ENCODE results near the gene GCNT4. TPM values are rescaled to one million over a fixed set of nuclear protein-coding genes. Genes with fewer than 3 reads are reported as not detected.

The GCNT4 gene
- total and polyA plus RNA-seq, 2 experiments from 2014 or later = 2.5 to 5.4 TPM

- TF ChIP-seq JUNB (IDR thresholded peaks at IDR 0.05; ENCODE audit: unreplicated experiment) (no peak), ZNF462 (CRISPR knock-in tag; IDR thresholded peaks at IDR 0.05) (no peak), EZH2phosphoT487 (IDR thresholded peaks at IDR 0.05; ENCODE audit: unreplicated experiment) (no peak), STAT1 (IDR thresholded peaks at IDR 0.05; ENCODE audit: unreplicated experiment) (no peak), CTCF (conservative IDR thresholded peaks at IDR 0.05; ENCODE audit: low read depth in 2 of 2) (no peak), ZNF114 (CRISPR knock-in tag; IDR thresholded peaks at IDR 0.05) (no peak), EZH2 (IDR thresholded peaks at IDR 0.05; ENCODE audit: low read depth, unreplicated experiment) (no peak), POLR2AphosphoS5 (IDR thresholded peaks at IDR 0.05; ENCODE audit: low read depth) (no peak), ZNF331 (CRISPR knock-in tag; IDR thresholded peaks at IDR 0.05; ENCODE audit: low read depth) (no peak), CREB1 (CRISPR knock-in tag; IDR thresholded peaks at IDR 0.05; ENCODE audit: low read depth) (no peak), NANOG (IDR thresholded peaks at IDR 0.05; ENCODE audit: borderline replicate concordance) (no peak)
- TF ChIP-seq, protein P1, sequence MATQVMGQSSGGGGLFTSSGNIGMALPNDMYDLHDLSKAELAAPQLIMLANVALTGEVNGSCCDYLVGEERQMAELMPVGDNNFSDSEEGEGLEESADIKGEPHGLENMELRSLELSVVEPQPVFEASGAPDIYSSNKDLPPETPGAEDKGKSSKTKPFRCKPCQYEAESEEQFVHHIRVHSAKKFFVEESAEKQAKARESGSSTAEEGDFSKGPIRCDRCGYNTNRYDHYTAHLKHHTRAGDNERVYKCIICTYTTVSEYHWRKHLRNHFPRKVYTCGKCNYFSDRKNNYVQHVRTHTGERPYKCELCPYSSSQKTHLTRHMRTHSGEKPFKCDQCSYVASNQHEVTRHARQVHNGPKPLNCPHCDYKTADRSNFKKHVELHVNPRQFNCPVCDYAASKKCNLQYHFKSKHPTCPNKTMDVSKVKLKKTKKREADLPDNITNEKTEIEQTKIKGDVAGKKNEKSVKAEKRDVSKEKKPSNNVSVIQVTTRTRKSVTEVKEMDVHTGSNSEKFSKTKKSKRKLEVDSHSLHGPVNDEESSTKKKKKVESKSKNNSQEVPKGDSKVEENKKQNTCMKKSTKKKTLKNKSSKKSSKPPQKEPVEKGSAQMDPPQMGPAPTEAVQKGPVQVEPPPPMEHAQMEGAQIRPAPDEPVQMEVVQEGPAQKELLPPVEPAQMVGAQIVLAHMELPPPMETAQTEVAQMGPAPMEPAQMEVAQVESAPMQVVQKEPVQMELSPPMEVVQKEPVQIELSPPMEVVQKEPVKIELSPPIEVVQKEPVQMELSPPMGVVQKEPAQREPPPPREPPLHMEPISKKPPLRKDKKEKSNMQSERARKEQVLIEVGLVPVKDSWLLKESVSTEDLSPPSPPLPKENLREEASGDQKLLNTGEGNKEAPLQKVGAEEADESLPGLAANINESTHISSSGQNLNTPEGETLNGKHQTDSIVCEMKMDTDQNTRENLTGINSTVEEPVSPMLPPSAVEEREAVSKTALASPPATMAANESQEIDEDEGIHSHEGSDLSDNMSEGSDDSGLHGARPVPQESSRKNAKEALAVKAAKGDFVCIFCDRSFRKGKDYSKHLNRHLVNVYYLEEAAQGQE (IDR thresholded peaks at IDR 0.05; ENCODE audit: unreplicated experiment) = no peak
- TF ChIP-seq, protein P2, sequence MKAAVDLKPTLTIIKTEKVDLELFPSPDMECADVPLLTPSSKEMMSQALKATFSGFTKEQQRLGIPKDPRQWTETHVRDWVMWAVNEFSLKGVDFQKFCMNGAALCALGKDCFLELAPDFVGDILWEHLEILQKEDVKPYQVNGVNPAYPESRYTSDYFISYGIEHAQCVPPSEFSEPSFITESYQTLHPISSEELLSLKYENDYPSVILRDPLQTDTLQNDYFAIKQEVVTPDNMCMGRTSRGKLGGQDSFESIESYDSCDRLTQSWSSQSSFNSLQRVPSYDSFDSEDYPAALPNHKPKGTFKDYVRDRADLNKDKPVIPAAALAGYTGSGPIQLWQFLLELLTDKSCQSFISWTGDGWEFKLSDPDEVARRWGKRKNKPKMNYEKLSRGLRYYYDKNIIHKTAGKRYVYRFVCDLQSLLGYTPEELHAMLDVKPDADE (IDR thresholded peaks at IDR 0.05) = no peak
Measured at GRCh38 chr5:75089662-75090061, 37.3 kb upstream of the GCNT4 start.

More at GRCh38 chr5:75089662-75090061, 37.3 kb upstream of the GCNT4 start:
- no peaks in the 10 kb centered on the region for H3K79me2 ChIP-seq (replicated peaks; ENCODE audit: insufficient read depth)
- Mint-ChIP-seq H3K27me3 (ENCODE audit: insufficient read depth, low read depth, poor library complexity) (no peaks in the 10 kb centered on the region), H3K9me3 (no peaks in the 10 kb centered on the region), H3K36me3 (ENCODE audit: low read depth) (no peaks in the 10 kb centered on the region), H3K4me3 (no peak overlapping the region), H3K27ac (no peak overlapping the region), H3K4me1 (no peaks in the 10 kb centered on the region)
- H3K27ac ChIP-seq (ENCODE audit: low read depth) = no peak overlapping the region
- no peaks in the 10 kb centered on the region for H3K4me1 ChIP-seq (ENCODE audit: insufficient read depth)
- H3K27me3 ChIP-seq (ENCODE audit: insufficient read depth) = no peaks in the 10 kb centered on the region
- no peaks in the 10 kb centered on the region for H3K9me2 ChIP-seq (ENCODE audit: insufficient read depth)
- no peak for ATAC-seq
- H4K20me1 ChIP-seq (replicated peaks; ENCODE audit: insufficient read depth) = no peaks in the 10 kb centered on the region
- no peak for DNase-seq (ENCODE audit: low spot score)
- peak overlapping the region; percentile 72; the same call in 1 of the 2 replicates for H2AFZ ChIP-seq
- H3K4me3 ChIP-seq = no peak overlapping the region
- H3F3A ChIP-seq (replicated peaks; ENCODE audit: low read depth) = no peaks in the 10 kb centered on the region
- H3K4me2 ChIP-seq = no peak overlapping the region
- no peaks in the 10 kb centered on the region for H3K36me3 ChIP-seq (ENCODE audit: insufficient read depth)

Data from GM23338 (cell line).